Epithelial cell of esophagus (primary cell): Measurements from ENCODE around the gene NDE1.

Experiments
- DNase-seq: peaks from one replicate; pipeline ENCODE4 v3.0.0; 2010; ENCODE audit warnings: low read depth
- H3K4me3 ChIP-seq: 2 replicates; pipeline ENCODE4 v1.5.1; 2011; ENCODE audit warnings: mild to moderate bottlenecking, low read length, control low read depth
- TF ChIP-seq, protein P1 (sequence below): IDR thresholded peaks from 2 replicates; pipeline ENCODE4 v1.5.1; 2011; ENCODE audit warnings: low read depth, mild to moderate bottlenecking, low read length, control low read depth, inconsistent platforms; ENCODE audit not compliant: insufficient read depth; ENCODE audit errors: missing control alignments

NDE1 gene

DNA sequence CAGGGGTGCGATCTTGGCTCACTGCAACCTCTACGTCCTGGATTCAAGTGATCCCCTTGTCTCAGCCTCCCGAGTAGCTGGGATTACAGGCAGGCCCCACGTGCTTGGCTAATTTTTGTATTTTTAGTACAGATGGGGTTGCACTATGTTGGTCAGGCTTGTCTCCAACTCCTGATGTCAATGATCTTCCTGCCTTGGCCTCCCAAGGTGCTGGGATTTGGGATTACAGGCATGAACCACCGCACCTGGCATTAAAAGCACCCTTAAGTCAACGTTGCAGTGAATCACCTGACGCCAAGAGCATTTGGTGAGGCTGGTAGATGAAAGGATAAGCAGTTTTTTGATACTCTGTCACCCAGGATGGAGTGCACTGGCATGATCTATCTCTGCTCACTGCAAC, 59.0 kb downstream of the NDE1 start:
- no peak overlapping the region for H3K4me3 ChIP-seq
- TF ChIP-seq, protein P1, sequence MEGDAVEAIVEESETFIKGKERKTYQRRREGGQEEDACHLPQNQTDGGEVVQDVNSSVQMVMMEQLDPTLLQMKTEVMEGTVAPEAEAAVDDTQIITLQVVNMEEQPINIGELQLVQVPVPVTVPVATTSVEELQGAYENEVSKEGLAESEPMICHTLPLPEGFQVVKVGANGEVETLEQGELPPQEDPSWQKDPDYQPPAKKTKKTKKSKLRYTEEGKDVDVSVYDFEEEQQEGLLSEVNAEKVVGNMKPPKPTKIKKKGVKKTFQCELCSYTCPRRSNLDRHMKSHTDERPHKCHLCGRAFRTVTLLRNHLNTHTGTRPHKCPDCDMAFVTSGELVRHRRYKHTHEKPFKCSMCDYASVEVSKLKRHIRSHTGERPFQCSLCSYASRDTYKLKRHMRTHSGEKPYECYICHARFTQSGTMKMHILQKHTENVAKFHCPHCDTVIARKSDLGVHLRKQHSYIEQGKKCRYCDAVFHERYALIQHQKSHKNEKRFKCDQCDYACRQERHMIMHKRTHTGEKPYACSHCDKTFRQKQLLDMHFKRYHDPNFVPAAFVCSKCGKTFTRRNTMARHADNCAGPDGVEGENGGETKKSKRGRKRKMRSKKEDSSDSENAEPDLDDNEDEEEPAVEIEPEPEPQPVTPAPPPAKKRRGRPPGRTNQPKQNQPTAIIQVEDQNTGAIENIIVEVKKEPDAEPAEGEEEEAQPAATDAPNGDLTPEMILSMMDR: no peak
- no peak for DNase-seq

DNA sequence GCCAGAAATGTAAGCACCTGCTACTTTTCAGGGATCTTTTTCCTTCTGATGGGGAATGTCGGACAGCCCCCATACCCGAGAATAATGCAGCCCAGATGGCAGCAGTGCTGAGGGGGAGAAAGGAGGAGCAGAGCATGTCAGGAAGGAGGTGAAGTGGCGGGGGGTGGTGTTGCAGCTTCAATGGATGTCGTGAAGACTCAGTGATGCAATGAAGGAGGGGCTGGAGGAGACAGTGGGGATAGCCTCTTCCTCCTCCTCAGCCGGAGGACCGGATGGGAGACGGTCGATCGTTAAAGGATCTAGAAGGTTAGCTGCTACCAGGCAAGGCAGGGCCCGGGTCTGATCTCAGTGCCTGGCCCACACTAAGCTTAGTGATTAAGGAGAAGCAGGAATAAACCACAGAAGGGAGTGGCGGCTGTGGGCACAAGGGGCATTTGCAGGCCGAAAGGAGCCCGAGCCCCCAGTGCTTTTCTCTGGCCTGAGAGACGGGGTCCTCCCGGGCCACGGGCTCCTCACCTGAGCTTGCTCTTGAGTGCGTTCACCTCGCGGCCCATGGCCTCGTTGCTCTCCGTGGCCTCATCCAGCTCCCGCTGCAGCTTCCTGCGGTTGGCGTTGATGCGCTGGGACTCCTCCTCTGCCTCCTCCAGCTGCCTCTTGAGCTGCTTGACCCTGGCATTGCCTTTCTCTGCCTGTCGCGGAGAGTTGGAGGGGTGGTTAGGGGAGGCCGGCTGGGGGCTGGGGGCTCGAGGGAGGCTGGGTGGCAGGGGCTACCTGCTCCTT, 64.5 kb downstream of the NDE1 start:
- TF ChIP-seq, protein P1: no peak
- H3K4me3 ChIP-seq: no peak overlapping the region
- no peak for DNase-seq

DNA sequence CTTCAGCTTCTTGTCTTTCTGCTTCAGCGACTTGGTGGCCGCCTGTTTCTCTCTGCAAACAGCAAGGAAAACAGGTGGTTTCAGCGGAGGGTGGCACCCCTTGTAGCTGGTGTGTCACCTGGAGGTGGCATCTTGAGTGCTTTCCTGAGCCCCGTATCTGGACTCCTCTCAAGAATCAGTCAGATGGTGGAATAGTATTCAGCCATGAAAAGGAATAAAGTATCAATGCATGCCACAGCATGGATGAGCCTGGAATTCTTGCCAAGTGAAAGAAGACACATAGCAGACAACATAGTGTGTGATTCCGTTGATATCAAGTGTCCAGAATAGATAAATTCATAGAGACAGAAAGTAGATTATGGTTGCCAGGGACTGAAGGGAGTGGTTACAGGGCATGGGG, 65.2 kb downstream of the NDE1 start:
- no peak overlapping the region for H3K4me3 ChIP-seq
- no peak for DNase-seq
- TF ChIP-seq, protein P1: no peak

DNA sequence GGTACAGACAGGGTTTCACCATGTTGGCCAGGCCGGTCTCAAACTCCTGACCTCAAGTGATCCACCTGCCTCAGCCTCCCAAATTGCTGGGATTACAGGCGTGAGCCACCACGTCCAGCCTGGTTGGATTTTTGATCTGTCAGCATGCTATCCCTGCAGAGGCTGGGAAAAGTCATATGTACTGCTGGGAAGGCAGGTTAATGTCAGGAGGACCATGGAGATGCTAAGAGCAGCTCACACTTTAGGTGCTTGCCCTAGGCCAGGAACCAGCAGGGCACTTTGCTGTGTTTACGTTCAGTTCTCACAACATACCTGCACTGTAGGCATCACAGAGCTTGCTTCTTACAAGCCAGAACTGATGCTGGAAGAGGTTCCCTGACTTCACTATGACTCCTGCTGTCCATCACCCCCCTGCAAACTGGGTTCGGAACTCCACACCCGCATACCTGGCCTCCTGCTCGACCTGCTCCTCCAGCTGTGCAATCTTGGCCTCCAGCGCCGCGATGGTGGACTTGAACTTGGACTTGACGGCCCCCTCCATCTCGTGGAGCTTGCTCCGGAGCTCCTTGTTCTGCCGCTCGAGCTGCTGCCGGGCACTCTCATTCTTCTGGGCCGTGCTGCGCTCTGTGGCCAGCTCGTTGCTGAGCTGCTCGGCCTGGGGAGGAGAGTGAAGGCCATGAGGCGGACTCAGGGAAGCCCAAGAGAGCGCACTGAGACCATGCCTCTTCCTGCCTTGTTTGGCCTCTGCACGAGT, 66.8 kb downstream of the NDE1 start:
- DNase-seq: no peak
- H3K4me3 ChIP-seq: no peak overlapping the region
- TF ChIP-seq, protein P1: no peak

DNA sequence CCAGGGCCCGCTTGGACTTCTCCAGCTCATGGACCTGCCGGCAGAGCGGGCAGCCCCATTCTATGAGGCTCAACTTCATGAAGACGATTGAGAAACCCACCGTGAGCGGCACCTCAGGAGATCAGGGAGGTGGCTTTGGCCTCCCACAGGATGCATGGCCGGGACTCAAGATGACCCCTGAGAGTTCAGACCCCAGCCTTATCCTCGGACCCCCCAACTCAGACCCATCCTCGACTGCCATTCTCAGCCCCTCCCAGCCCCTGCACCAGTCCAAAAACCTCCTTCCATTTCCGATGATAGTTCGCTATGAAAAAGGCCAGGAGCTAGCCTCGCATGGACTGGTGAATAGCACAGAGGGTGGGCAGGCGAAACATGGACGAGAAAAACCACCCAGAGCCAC, 71.0 kb downstream of the NDE1 start:
- TF ChIP-seq, protein P1: no peak
- H3K4me3 ChIP-seq: no peak overlapping the region
- no peak for DNase-seq

DNA sequence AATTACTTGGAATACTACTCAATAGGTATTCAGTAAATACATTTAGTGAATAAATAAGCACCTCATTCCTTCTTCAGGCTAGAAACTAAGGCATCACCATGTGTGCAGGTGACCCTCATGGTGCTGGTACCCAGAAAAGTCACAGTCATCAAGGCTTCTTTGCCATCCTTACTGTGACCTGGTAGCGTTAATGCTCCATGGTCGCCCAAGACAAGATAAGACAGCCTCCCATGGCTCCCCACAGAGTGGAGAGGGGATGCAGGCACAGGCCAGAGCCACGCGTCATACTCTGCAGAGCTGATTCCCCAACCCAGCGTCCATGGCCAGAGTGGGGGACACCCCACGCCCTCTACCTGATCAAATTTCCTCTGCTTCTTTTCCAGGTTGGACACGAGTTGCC, 73.8 kb downstream of the NDE1 start:
- no peak for DNase-seq
- TF ChIP-seq, protein P1: no peak
- no peak overlapping the region for H3K4me3 ChIP-seq
